Right lung (tissue), 5 donors: ENCODE results near the gene METTL15. TPM values are rescaled to one million over a fixed set of nuclear protein-coding genes. Genes with fewer than 3 reads are reported as not detected.
"Not testable (repeated sequence)": the region's sequence is repeated elsewhere in the genome, so short reads cannot be mapped to it uniquely, and the experiment has no call there.

ENCODE experiments used
- DNase-seq, 2 donors: peaks; one replicate each; pipeline ENCODE4 v3.0.0-alpha.2; 2013
- polyA plus RNA-seq, 5 donors: library from polyadenylated mRNA; unstranded; fragments of 120-200 nt; gene quantifications; one replicate each; pipeline versions ENCODE4 v1.2.1 to v1.2.3, GENCODE V29; 2013; ENCODE audit warnings: inconsistent platforms in 1 of 5, low replicate concordance in 1 of 5; ENCODE audit not compliant: insufficient read length in 5 of 5, insufficient read depth in 1 of 5

METTL15 gene
- polyA plus RNA-seq, 5 donors: 15.8 to 22.3 (median 18.0) TPM

DNA sequence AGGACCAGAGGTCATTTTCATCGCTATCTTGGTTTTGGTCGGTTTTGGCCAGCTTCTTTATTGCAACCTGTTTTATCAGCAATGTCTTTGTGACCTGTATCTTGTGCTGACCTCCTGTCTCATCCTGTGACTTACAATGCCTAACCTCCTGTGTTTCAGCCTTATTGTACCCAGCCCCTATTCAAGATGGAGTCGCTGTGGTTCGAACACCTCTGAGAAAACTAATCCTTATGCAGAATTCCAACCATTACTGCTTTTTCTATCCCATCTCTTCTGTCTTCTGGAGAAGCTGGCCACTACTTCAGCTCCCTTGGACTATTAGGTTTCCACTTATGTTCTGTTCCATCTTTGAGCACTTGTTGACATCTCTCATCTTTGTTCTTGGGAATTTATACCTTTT is 62.6 kb downstream of the METTL15 start:
- no peak for DNase-seq

DNA sequence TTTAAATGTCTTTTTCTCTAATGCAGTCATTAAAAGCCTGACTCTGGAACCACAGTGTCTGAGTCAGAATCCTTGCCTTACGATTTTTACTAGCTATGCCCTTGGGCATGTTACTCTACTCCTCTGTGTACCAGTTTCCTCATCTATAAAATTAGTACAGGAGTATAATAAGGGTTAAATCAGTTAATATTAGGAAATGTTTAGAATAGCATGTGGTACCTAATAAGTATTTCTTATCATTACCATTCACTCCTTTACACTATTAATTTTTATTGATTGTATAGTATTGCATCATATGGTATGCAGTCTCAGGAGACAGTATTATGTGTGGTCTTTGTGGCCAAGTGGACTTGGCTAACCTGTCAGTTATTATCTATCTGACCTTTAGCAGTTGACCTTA is 68.2 kb downstream of the METTL15 start:
- DNase-seq: no peak

DNA sequence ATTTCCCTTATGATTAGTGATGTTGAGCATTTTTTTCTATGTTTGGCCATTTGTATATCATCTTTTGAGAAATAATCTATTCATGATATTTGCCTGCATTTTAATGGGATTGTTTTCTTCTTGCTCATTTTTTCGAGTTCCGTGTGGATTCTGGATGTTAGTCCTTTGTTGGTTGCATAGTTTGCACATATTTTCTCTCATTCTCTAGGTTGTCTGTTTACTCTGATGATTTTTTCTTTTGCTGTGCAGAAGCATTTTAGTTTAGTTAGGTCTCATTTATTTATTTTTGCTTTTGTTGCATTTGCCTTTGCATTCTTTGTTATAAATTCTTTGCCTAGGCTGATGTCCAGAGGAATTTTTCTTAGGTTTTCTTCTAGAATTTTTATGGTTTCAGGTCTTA is 87.3 kb downstream of the METTL15 start:
- no peak for DNase-seq

DNA sequence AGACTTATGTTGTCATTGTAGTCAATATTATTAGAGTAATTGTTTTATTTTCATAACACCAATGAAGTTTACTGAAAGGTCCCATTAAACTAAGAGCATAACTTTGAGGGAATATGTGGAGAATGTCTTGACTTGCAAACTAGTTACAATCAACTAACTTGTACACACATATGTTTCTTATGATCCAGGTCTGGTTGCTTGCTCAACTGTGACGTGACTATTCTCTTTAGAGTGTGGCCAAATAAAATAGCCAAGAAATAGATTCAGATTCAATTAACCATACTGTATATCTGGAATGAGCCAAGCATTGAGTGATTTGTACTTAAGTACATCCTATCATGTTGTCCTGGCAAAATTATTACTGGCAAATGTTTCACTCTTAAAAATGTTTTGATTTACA is 101.7 kb downstream of the METTL15 start:
- DNase-seq: no peak

DNA sequence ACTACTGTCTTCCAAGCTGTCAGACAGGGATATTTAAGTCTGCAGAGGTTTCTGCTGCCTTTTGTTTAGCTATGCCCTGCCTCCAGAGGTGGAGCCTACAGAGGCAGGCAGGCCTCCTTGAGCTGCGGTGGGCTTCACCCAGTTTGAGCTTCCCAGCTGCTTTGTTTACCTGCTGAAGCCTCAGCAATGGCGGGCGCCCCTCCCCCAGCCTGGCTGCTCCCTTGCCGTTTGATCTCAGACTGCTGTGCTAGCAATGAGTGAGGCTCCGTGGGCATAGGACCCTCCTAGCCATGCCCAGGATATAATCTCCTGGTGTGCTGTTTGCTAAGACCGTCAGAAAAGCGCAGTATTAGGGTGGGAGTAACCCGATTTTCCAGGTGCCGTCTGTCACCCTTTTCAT is 113.9 kb downstream of the METTL15 start:
- not testable (repeated sequence) for DNase-seq

DNA sequence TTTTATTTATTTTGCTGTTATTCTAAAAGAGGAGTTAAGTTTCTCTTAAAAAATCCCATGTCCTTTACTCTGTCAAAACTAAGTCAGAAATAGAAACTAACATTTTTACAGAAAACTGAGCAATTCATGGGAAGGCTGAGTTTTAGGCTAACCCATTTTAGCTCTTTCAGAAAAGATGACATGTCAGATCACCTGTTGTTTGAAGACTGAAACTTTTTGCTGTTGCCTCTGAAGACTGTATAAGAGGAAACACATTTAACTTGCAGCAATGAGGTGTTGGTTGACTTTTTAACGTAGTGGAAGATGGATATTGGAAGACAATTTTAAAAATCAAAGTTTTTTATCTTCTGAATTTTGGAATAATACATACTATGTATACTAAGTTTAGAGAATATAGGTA is 115.4 kb downstream of the METTL15 start:
- DNase-seq: no peak

DNA sequence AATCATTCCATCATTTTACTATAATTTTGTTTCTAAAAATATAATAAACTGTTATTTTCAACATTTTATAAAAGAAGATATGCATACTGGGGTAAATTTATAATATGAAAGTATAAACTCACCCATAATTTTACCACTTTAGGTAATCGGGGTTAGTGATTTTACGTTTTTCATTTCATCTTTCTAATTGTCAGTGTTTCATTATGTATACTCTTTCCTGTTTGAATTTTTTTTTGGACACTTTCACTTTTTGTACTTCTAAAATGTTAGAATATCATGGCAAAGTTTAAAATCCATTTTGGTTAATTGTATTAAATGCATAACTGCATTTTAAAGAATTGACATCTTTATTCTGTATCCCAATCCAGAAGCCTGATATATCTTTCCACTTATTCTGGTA is 115.8 kb downstream of the METTL15 start:
- DNase-seq: no peak

DNA sequence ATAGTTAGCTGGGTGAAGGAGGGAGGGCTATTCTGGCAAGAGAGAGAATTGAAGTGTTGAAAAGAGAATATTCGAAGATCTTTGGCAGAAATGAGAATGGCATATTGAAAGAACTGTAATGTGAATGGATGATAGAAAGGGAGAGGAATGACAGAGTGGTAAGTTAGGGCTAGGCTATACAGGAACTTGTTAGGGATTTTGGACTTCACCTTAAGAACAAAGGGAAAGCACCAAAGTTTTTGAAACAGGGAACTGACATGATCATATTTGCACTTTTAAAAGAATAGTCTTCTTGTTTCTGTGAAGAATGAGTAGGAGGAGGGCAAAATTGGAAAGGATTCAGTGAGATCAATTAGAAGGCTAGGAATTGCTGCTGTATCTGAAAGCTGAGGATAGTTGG is 119.3 kb downstream of the METTL15 start:
- DNase-seq: no peak

DNA sequence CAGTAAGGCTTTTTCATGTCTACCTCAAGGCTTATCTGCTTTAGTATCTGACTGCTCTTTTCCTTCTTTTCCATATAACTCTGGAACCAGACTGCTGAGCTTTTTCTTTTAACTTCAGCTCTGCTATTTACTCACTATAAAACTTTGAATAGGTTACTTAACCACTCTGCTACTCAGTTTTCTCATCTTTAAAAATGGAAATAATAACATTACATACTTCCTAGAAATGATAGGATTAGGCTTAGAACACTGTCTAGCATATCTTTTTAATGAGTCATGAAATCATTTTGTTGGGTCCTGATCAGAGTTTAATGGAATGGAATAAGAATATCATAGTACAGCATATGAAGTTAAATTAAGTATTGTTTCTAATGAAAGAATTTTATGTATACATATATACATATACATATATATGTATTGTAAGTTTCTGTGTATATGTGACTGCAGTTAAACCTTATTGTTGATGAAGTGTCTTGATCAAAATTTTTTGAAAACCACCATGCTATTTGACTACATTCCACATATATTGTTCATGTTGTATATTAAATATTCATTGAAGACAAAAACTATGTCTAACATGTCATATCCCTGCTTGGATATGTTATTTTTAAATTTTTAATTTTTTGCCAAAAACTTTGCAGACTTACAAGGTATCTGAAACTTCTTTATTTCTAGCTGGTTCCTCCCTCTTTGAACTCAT is 120.2 kb downstream of the METTL15 start:
- no peak for DNase-seq

DNA sequence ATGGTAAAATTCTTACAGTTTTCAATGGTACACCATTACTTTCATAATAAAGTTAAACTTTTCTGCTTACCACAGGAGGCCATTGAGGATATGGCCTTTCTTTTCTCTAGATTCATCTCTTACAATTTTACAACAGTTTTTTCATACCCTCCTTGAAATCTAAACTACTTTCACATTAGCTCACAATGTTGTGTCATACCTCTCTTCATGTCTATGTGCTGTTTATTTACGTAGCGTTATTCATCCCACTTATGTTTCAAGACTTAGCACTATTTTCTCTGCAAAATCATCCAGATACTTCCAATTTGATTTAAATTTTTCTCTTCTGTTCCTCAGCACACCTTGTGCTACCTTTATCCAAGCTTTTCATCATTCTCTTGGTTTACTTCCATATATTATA is 123.3 kb downstream of the METTL15 start:
- no peak for DNase-seq

DNA sequence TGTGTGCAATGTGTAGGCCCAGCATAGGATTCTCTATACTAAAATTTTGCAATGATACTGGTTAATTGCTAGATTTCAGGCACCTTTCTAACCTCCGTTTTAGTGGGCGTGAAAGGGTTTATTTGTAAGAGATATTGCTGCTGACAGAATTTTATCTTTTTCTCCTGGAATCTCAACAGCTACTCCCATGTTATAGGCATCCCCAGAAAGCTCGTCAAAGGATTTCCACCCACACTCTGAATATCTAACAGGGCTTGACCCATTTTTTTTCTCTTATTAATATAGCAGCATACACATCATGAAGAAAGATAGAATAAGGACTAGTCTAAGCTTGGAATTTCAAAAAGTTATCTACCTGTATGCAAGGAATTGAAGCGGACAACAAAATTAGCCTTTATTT is 124.5 kb downstream of the METTL15 start:
- DNase-seq: no peak

DNA sequence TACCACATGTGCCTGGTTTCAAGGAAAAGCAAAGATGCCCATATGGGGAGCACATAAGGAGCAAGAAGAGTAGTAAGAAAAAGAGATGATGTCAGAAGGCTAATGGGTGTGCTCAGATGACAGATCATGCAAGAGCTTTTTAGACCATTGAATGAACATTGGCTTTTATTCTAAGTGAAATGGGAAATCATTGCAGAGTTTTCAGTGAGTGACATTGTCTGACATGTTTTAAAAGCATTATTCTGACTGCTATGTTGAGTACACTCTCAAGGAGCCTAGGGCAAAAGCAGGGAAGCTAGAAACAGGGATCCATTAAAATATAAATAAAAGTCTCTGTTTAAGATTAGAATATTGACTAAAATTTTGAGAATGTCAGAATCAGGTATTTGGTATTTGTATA is 133.6 kb downstream of the METTL15 start:
- DNase-seq: no peak

DNA sequence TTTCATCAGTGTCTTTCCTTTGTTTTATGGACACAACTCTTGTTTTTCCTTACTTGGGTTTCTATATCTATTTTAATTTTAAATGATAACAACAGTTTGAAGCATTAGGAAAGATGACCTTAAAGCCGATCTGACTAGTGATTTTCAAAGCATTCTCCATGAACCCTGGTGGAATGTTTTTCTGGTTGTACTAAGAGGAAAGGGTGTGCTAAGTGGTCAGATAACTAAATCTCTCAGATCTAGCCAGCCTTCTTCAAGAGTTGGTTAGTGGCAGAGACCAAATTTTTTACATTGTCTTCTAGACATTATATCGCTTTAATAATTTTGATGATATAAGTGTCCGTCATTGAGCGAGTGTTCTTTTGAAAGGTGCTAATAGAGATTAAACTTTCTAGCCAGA is 134.4 kb downstream of the METTL15 start:
- no peak for DNase-seq

DNA sequence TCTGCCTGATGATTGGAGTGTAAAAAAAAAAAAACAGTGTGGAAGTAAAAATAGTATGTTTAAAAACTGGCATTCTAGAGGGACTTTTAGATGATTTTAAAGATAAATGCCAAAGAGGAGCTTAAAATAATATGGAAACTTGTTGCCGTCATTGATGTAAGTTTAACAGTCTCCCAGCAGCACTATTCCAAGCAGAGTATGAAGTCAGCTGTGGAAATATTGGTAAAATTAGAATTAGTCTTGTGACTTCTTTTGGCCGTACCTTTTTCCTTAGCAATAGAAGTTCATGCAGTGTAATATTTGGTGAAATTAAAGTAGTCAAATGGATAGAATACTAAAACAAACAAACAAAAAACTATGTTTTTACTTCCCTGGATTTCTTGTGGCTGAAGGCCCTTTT is 134.9 kb downstream of the METTL15 start:
- DNase-seq: no peak

DNA sequence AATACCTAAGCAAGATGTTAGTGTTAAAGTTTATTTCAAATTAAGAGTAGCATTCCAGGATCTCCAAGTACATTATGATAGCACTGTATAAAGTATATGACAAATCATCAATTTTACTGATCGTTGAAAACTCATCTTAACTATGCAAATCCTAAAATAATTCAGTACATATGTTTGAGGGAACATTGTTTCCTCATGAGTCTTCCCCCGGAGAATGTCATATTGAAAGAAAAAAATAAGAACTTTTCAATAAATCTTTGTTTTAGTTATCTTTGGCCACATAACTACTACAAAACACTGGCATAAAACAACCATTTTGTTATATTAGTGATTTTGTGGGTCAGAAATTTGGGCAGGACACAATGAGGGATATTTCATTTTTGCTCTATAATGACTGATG is 135.4 kb downstream of the METTL15 start:
- DNase-seq: no peak

DNA sequence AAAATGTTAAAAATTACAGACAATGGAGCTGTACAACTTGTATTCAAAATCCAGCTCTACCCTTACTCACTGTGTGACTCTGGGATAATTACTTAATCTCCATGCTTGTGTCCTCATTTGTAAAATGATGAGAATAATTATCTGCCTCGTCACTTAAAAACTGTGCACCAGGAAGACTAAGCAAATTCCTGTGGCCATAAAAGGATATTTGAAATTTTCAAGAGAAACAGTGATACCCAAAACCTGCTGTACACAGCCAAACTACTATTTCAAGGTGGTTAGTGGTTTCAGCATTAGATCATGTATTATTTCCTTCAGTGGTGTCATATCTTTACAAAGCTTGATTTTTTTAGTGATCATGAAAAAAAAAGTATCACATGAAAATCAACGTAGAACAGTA is 136.9 kb downstream of the METTL15 start:
- DNase-seq: no peak

DNA sequence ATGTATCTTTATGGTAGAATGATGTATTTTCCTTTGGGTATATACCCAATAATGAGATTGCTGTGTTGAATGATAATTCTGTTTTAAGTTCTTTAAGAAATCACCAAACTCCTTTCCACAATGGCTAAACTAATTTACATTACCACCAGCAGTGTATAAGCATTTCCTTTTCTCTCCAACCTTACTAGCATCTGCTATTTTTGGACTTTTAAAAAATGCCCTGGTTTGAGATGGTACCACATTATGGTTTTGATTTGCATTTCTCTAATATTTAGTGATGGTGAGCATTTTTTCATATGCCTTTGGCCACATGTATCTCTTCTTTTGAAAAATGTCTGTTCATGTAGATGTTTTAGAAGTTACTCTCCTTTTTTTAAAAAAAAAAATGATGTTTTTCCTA is 142.0 kb downstream of the METTL15 start:
- DNase-seq: no peak

DNA sequence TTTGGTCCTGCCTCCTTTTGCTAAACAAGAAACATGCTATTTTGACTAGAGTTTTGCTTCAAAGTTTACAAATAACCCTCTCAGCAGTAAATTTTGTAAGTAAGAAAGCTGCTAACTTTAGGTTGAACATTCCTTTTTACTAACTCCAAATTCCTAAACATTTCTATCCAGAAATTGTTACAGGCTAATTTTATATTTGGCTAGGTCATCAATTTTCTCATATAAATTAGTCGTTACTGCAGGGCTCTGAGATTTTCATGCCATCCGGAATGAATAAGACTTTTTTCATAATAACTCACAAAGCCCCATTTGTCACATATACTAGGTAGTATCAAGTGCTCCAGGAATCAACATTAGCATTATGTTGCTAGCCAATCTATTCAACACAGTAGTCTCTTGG is 143.1 kb downstream of the METTL15 start:
- DNase-seq: no peak

DNA sequence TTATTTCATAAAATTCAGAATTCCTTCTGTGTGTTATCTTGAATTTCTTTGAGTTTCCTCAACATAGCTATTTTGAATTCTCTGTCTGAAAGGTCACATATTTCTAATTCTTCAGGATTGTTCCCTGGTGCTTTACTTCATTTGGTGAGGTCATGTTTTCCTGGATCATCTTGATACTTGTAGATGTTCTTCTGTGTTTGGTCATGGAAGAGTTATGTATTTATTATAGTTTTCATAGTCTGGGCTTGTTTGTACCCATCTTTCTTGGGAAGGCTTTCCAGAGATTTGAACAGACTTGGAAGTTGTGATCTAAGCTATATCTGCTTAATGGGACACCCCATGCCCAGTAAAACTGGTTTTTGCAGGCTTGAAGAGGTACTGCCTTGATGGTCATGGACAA is 149.6 kb downstream of the METTL15 start:
- DNase-seq: no peak

DNA sequence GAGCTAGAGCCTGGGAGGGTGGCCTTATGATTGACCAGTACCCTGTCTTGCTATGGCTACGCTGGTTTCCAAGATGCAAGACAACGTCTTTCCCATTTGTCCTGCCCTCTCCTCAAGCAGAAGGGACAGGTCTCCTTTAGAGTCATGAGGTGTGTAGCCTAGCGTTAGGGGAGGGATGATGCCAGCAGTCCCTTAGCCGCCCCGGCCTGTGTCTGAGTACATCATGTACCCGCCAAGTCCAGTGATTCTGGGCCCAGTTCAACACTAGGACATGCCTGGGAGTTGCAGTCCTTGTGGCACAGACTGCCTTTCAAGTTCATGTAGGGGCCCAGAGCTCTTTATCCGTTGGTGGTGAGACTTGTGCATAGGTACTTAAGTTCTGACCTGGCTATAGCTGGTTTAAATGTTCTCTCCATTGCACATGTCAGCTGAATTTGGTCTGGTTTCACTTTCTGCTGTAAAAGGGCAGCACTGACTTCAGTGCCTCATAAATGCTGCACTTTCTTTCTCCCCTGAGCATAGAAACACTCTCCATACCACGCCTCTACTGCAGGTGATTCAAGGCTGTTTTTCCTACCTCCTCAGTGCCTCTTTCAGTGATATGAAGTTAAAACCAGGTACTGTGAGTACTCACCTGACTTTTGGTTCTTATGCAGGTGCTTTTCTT is 151.1 kb downstream of the METTL15 start:
- no peak for DNase-seq

DNA sequence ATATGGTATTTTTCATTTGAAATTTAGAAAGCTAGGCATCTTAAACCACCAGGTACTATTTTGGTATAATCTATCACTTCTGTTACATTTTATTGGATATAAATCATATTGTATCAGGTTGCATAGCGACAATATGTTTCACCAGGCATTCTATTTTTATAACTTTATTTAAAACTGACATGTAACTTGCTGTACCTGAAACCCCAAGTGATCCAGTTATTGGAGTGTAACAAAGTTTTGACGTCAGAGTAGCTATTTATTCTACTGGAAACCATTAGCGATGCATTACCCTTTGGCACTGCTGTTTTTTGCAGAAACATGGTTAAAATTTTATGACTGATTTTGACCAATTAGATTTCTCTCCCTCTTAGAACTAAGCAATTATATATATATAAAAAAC is 160.7 kb downstream of the METTL15 start:
- no peak for DNase-seq

DNA sequence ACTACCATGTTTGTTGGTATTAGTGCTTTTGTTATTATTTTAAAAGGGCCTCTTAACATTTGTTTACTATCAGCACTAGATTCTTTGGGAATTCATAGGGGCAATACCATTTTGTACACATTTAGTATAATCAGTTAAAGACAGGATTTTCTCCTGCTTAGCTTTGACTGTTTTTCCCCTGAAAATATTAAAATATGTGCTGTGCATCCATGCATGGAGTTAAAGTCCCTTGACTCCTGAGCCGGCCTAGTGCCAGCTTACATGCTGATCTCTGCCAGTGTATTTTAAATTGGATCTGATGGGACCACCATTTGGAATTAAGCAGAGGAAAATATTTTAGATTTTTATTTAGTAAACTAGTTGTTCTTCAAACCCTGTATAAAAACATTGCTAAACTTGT is 161.4 kb downstream of the METTL15 start:
- DNase-seq: no peak

DNA sequence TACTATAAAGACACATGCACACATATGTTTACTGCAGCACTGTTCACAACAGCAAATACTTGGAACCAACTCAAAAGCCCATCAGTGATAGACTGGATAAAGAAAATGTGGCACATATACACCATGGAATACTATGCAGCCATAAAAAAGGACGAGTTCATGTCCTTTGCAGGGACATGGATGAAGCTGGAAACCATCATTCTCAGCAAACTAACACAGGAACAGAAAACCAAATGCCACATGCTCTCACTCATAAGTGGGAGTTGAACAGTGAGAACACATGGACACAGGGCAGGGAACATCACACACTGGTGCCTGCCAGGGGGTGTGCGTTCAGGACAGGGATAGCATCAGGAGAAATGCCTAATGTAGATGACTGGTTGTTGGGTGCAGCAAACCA is 164.1 kb downstream of the METTL15 start:
- not testable (repeated sequence) for DNase-seq

DNA sequence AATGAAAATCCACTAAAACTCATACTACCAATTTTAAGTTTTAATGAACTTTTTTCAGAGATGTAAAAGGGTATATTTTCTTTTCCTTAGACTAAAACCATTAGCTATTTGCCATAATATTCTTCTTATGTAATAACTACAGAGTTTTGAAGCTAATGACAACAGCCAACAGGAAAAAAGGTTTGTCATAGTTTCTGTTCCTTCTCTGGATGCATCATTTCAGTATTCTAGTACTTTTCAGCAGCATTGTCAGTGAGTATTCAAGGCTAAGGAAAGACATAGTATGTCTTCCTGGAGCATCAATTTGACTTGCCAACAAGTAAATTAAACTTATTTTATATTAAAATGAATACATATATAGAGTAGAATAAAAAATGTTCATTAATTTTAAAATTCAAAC is 166.0 kb downstream of the METTL15 start:
- no peak for DNase-seq
